Measurements from ENCODE around the gene CMTM4.

The CMTM4 gene

GRCh38 chr16:66605177-66605978 is 91.2 kb downstream of the CMTM4 start:
- TF ChIP-seq ZC3H10 (CRISPR knock-in tag; IDR thresholded peaks at IDR 0.05) (no peak), GLIS3 (CRISPR knock-in tag; IDR thresholded peaks at IDR 0.05) (0 out of 2 replicates have a peak, but pooled peaks have one; percentile 82), PPARA (CRISPR knock-in tag; IDR thresholded peaks at IDR 0.05; ENCODE audit: borderline replicate concordance) (no peak), ISL1 (CRISPR knock-in tag; IDR thresholded peaks at IDR 0.05) (no peak), BACH2 (CRISPR knock-in tag; IDR thresholded peaks at IDR 0.05; ENCODE audit: borderline replicate concordance) (no peak), CSDC2 (CRISPR knock-in tag; IDR thresholded peaks at IDR 0.05) (0 out of 2 replicates have a peak, but pooled peaks have one; percentile 39), TCF4 (CRISPR knock-in tag; IDR thresholded peaks at IDR 0.05; ENCODE audit: borderline replicate concordance) (no peak), CREB5 (CRISPR knock-in tag; IDR thresholded peaks at IDR 0.05; ENCODE audit: low read depth) (no peak), PATZ1 (CRISPR knock-in tag; IDR thresholded peaks at IDR 0.05; ENCODE audit: borderline replicate concordance) (no peak), ZNF70 (CRISPR knock-in tag; IDR thresholded peaks at IDR 0.05) (no peak), ARNTL (CRISPR knock-in tag; IDR thresholded peaks at IDR 0.05; ENCODE audit: borderline replicate concordance, low read depth) (no peak), ZNF8 (CRISPR knock-in tag; IDR thresholded peaks at IDR 0.05) (no peak)
- TF ChIP-seq, protein P1, sequence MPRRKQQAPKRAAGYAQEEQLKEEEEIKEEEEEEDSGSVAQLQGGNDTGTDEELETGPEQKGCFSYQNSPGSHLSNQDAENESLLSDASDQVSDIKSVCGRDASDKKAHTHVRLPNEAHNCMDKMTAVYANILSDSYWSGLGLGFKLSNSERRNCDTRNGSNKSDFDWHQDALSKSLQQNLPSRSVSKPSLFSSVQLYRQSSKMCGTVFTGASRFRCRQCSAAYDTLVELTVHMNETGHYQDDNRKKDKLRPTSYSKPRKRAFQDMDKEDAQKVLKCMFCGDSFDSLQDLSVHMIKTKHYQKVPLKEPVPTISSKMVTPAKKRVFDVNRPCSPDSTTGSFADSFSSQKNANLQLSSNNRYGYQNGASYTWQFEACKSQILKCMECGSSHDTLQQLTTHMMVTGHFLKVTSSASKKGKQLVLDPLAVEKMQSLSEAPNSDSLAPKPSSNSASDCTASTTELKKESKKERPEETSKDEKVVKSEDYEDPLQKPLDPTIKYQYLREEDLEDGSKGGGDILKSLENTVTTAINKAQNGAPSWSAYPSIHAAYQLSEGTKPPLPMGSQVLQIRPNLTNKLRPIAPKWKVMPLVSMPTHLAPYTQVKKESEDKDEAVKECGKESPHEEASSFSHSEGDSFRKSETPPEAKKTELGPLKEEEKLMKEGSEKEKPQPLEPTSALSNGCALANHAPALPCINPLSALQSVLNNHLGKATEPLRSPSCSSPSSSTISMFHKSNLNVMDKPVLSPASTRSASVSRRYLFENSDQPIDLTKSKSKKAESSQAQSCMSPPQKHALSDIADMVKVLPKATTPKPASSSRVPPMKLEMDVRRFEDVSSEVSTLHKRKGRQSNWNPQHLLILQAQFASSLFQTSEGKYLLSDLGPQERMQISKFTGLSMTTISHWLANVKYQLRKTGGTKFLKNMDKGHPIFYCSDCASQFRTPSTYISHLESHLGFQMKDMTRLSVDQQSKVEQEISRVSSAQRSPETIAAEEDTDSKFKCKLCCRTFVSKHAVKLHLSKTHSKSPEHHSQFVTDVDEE (CRISPR knock-in tag; IDR thresholded peaks at IDR 0.05): no peak
- ATAC-seq: peak; percentile 45

DNA sequence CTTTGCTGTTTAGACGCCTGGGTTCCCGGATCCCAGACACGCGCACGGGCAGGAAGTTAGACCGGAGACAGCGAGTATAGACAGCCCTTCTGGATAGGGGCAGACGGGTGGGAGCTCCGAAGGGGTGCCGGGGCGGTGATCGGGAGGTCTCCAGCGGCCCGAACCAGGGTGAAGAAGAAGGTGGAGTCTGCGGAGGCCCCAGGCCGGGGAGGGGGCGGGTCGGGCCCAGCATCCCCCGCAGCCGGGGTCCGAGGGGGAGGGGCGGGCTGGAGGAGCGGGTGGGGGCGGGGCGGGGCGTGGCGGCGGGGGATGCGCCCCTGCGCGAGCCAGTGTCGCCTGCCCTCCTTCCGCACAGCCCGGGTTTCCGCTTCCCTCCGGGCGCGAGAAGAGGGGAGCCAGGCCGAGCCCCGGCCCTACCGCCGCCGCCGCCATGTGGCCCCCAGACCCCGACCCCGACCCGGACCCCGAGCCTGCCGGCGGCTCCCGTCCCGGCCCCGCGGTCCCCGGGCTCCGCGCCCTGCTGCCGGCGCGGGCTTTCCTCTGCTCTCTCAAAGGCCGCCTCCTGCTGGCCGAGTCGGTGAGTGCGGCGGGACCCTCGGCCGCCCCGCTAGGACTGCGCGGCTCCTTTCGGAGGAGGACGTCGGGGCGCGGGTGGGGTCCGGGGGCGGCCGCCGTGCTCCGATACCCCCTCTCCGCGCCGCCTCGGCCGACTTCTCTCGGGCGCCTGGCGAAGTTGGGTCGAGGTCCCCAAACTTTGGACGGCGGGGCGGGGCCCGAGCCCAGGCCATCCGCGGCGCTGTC is 92.0 kb downstream of the CMTM4 start, which contains the start of gene CMTM3:
Gene CMTM3, plus strand, starts transcription at position 329 of the 801 bp plus-strand sequence. Its CDS starts 102 bp downstream, at position 431.
- no peak for TF ChIP-seq ZNF70 (CRISPR knock-in tag; IDR thresholded peaks at IDR 0.05)
- no peak for TF ChIP-seq ZNF8 (CRISPR knock-in tag; IDR thresholded peaks at IDR 0.05)
- no peak for TF ChIP-seq ZFP30 (CRISPR knock-in tag; IDR thresholded peaks at IDR 0.05)
- TF ChIP-seq POU6F1 (CRISPR knock-in tag; IDR thresholded peaks at IDR 0.05; ENCODE audit: borderline replicate concordance, low read depth): no peak
- no peak for TF ChIP-seq PATZ1 (CRISPR knock-in tag; IDR thresholded peaks at IDR 0.05; ENCODE audit: borderline replicate concordance)
- TF ChIP-seq, protein P2, sequence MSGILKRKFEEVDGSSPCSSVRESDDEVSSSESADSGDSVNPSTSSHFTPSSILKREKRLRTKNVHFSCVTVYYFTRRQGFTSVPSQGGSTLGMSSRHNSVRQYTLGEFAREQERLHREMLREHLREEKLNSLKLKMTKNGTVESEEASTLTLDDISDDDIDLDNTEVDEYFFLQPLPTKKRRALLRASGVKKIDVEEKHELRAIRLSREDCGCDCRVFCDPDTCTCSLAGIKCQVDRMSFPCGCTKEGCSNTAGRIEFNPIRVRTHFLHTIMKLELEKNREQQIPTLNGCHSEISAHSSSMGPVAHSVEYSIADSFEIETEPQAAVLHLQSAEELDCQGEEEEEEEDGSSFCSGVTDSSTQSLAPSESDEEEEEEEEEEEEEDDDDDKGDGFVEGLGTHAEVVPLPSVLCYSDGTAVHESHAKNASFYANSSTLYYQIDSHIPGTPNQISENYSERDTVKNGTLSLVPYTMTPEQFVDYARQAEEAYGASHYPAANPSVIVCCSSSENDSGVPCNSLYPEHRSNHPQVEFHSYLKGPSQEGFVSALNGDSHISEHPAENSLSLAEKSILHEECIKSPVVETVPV (CRISPR knock-in tag; IDR thresholded peaks at IDR 0.05): no peak
- peak; percentile 72 for ATAC-seq
